NCI-H748 treated with DMSO at 0.1 percent for 48 hours (cell line): ENCODE measurements around the gene STK16.

Experiments used
- DNase-seq: peaks from one replicate; lab custom pipeline; 2025; lab: John Stamatoyannopoulos, UW

Gene STK16

GRCh38 chr2:219213486-219214071, 31.7 kb upstream of the STK16 start:
- DNase-seq, result no peak

DNA sequence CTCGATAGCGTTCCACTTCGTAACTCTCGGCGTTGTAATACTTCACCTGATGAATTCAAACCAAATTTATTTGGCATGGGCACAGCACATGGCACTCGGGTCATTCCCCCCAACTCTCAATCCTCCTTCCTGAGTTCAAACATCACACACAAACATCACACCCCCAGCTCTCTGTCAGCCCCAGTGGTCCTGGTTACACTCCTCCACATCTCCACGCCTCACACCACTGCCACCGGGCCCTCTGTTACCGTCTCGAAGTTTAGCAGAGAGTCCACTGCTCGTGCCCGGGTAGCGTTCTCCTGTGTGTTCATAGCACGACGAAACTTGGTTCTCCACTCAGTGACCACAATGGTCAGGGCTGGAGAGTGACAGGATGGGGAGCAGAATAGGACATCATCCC, 31.1 kb upstream of the STK16 start:
- DNase-seq, result no peak

DNA sequence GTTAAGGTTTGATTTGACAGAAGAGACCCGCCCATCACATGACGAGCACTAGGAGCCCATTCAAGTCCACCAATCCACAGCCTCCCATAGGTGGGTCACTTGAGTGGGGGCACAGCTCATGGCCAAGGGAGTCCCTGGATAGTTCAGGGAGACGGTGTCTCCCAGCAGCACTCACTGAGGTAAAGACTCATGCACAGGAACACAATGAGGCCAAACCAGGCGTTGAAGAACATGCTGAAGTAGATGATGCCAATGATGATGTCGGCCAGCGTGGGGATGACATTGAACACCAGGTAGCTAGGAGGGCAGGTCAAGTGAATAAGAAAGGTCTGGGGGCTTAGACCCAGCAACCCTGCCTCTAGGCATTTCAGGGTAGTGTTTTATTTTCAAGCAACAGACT, 30.5 kb upstream of the STK16 start:
- no peak for DNase-seq

- no peak for DNase-seq
Measured at GRCh38 chr2:219215871-219216534, 29.3 kb upstream of the STK16 start.

DNA sequence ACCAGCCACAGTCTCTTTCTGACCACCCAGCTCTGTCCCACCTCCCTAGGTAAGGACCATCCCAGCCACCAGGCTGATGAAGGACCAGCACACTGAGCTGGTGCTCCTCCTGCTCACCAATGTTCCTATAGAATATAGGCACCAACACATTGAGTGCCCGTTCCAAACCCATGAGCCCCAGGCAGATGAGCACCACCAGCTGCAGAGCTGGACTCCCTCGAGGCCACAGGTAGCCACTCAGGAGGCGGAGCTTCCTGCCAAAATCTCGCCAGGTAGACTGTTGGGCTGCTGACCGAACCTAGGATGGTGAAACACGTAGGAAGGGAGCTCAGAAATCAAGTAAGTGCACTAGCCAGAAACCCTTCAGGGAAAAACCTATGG, 28.8 kb upstream of the STK16 start:
- no peak for DNase-seq

DNA sequence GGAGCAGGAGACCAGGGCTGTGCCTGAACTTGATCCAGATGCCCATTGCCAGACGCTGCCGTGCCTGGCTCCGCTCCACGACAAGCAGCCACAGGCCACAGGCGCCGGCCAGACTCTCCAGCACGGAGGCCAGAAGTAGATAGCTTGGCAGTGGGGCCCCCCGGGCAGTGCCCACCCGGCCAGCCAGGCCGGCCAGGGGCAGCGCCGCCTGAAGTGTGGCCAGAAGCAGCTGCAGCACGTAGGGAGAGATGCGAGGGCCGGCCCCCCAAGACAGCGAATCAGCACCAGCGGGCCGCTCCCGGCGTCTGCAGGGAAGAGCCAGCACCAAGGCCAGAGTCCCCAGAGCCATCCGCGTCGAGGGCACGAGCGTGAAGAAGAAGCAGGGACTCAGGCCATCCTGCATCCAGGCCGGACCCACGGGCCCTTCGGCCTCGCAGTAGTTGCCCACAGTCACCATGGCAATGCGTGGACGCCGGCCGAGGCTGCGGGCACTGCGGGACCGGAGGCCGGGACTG, 27.0 kb upstream of the STK16 start:
- DNase-seq, result peak; percentile 68

GRCh38 chr2:219218732-219219701, 26.3 kb upstream of the STK16 start, which contains the start of gene ABCB6:
Gene ABCB6 (minus strand): TSS chr2:219218958. CDS start chr2:219218673, 285 bp downstream.
- peak; percentile 83 for DNase-seq

GRCh38 chr2:219219784-219220532, 25.3 kb upstream of the STK16 start:
- no peak for DNase-seq

GRCh38 chr2:219220652-219221402, 24.5 kb upstream of the STK16 start:
- no peak for DNase-seq

- DNase-seq, result no peak
Measured at GRCh38 chr2:219221957-219222518, 23.2 kb upstream of the STK16 start.

GRCh38 chr2:219223831-219224610, 21.3 kb upstream of the STK16 start:
- no peak for DNase-seq

GRCh38 chr2:219225350-219225749, 19.9 kb upstream of the STK16 start:
- no peak for DNase-seq

DNA sequence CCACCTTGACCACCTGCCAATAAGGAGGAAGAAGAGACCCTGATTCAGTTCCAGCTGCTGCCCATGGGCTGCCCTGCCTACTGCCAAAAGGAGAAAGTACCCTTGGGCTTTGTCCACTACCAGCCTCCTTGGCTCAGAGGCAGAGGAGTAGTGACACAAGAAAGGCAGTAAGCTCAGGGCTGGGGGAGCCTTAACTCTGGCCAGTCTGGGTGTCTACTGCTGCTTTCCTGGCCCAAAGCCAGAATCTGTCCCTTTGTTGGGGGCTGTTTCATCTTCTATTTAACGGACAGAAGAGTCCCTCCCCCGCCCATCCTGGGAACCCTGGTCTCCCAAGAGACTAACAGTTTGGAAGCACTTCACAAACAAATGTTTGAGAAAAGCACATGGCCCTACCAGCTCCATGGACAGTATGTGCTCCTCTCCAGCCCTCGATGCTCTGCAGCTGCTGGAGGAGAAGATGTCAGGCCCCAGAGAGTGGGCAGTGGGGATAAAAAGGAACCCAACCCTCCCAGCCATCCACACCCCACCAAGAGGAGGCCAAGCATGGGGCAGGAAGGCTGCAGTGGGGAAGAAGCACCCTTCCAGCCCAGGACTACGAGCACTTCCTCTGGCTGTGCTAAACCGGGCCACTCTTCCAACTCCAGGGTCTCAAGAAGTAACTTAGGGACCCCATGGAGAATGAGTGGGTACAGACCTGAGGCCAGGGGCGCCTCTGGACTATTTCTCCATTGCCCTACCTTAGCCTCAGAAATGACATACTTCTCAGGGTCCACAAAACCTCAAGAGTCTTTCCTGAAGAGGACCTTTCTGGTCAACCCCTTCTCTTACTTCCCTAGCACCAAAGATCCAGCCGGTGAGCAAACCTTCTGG, 17.0 kb upstream of the STK16 start:
- DNase-seq, result no peak

GRCh38 chr2:219228911-219229304, 16.4 kb upstream of the STK16 start:
- no peak for DNase-seq

DNA sequence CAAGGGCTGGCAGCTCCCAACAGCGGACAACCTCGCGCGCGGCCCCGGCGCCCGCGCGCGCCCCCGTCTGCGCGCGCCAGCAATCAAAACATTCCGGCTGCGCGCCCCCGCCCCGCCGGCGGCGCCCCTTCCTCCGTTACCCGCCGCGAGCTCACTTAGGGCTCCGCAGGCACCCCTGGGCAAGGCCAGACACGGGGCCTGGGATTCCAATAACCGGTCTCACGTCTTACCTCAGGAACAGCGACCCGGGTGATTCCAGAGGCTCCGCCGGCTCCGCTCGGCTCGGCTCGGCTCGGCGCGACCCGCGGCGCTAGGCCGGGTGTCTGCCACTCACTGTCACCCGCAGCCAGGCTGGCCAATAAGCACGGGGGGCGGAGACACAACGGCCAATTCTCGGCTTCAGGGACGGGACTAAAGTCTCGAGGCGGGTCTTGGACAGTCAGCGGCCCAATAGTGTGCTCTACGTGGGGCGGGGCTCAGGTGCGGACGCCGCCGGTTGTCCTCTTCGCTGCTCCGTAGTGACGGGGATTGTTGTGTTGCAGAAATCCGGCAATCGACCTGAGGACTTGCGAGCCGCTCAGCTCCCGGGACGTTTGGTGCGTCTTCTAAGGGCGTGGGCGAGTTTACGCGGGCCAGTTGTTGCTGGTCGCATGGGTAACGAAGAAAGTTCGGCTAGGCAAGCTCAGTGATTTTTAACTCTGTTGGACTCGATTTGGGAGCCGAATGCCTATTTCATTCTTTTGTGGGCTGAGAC, 15.8 kb upstream of the STK16 start, which contains the start of the genes ANKZF1 and ATG9A:
ANKZF1 (plus strand) TSS at position 502 of the 754 bp plus-strand sequence. CDS start 452 bp downstream, outside the sequence.
ATG9A (minus strand) TSS at position 332 of the 754 bp plus-strand sequence. CDS start 1,612 bp downstream, outside the sequence.
- peak; percentile 96 for DNase-seq

DNA sequence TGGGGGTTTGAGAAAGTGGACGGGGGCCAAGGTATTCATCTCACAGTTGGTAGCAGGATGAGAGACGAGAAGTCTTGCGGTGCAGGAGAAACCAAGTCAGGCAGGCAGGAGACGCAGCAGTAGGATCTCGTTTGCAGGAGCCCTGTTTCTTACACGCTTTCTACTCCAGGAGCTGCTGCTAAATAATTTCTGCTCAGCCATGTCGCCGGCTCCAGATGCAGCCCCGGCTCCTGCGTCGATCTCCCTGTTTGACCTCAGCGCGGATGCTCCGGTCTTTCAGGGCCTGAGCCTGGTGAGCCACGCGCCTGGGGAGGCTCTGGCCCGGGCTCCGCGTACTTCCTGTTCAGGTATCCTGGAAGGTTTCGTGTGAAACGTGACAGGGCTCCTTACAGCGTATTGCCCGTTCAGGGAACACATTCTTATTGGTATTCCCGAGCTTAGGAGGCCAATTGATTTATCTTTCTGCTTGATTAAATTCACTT, 15.2 kb upstream of the STK16 start:
- no peak for DNase-seq

- no peak for DNase-seq
Measured at GRCh38 chr2:219234331-219234730, 10.9 kb upstream of the STK16 start.

GRCh38 chr2:219243291-219243761, 2.0 kb upstream of the STK16 start:
- DNase-seq, result no peak
